Endothelial cell of umbilical vein (primary cell): Measurements from ENCODE around the gene PROCR. TPM values are rescaled to one million over a fixed set of nuclear protein-coding genes. Genes with fewer than 3 reads are reported as not detected.

Source experiments
- BruUV-seq: library from RNA; stranded (reverse); fragments of 400-500 nt; replicated peaks from 2 replicates; lab custom pipeline; 2021; lab: Mats Ljungman, UMichigan
- CTCF ChIA-PET: fragments of 300-600, 350-600 bp; sonication (Branson Sonifier 250); formaldehyde crosslinking; loops from one replicate; lab custom pipeline; 2021; ENCODE audit warnings: antibody characterized with exemption, inconsistent platforms; lab: Charles Lee
- POLR2A ChIA-PET: fragments of 300-600, 350-600 bp; sonication (Branson Sonifier 250); formaldehyde crosslinking; loops from one replicate; lab custom pipeline; 2021; ENCODE audit warnings: antibody characterized with exemption, inconsistent platforms; lab: Charles Lee
- DNase-seq: peaks from one replicate; pipeline ENCODE4 v3.0.0-alpha.2; 2011; ENCODE audit warnings: low read depth, low spot score
- FAIRE-seq: peaks from 2 replicates; lab custom pipeline; 2011; peaks lifted over from hg19 to GRCh38; lab: Jason Lieb, UNC
- H2AFZ ChIP-seq: 2 replicates; pipeline ENCODE4 v1.6.0; 2012; ENCODE audit warnings: low read depth, low read length, control low read depth, inconsistent platforms
- H3K27ac ChIP-seq: 2 replicates; pipeline ENCODE4 v1.5.1; 2011; ENCODE audit warnings: low read depth, mild to moderate bottlenecking, control low read depth, low read length, moderate library complexity; ENCODE audit not compliant: insufficient read depth
- H3K27me3 ChIP-seq, 2 experiments: 2 replicates each; pipeline versions ENCODE4 v1.6.0 to v1.6.1; 2011; ENCODE audit warnings: low read length in 2 of 2, mixed read lengths in 1 of 2; ENCODE audit not compliant: control insufficient read depth in 2 of 2, insufficient read depth in 2 of 2
- H3K36me3 ChIP-seq, 2 experiments: 2 replicates in 1 of 2; 3 replicates in 1 of 2; pipeline ENCODE4 v1.5.1; 2011; ENCODE audit warnings: low read length in 2 of 2, mild to moderate bottlenecking in 1 of 2, moderate library complexity in 1 of 2; ENCODE audit not compliant: control insufficient read depth in 2 of 2, insufficient read depth in 2 of 2; ENCODE audit errors: extremely low read depth in 1 of 2
- H3K4me1 ChIP-seq: 3 replicates; pipeline ENCODE4 v1.5.1; 2011; ENCODE audit warnings: mild to moderate bottlenecking, low read length; ENCODE audit not compliant: control insufficient read depth, insufficient read depth; ENCODE audit errors: extremely low read depth
- H3K4me2 ChIP-seq: 2 replicates; pipeline ENCODE4 v1.6.1; 2011; ENCODE audit warnings: low read length, control low read depth, mixed read lengths; ENCODE audit not compliant: insufficient read depth
- H3K4me3 ChIP-seq, 3 experiments: fragments of 200-600 bp in 1 of 3; sonication (generic), shearing (Covaris generic) in 1 of 3; replicated peaks in 1 of 3; 2 replicates each; pipeline ENCODE4 v1.5.1; 2011 to 2016; ENCODE audit warnings: control low read depth in 3 of 3, low read length in 3 of 3, mild to moderate bottlenecking in 2 of 3, inconsistent platforms in 1 of 3, low read depth in 1 of 3, moderate library complexity in 1 of 3; ENCODE audit not compliant: insufficient read depth in 1 of 3
- H3K79me2 ChIP-seq: 2 replicates; pipeline ENCODE4 v1.6.0; 2012; ENCODE audit warnings: low read length, inconsistent platforms; ENCODE audit not compliant: control insufficient read depth, insufficient read depth
- H3K9ac ChIP-seq: replicated peaks from 2 replicates; pipeline ENCODE3; 2011; ENCODE audit warnings: low read length, control low read depth; ENCODE audit not compliant: insufficient read depth; ENCODE audit errors: extremely low read depth
- H3K9me1 ChIP-seq: replicated peaks from 3 replicates; pipeline ENCODE4 v1.6.0; 2011; ENCODE audit warnings: mild to moderate bottlenecking, low read length; ENCODE audit not compliant: control insufficient read depth, insufficient read depth; ENCODE audit errors: extremely low read depth
- H3K9me3 ChIP-seq: replicated peaks from 2 replicates; pipeline ENCODE4 v1.5.1; 2012; ENCODE audit warnings: low read length, inconsistent platforms; ENCODE audit not compliant: control insufficient read depth, insufficient read depth
- H4K20me1 ChIP-seq: replicated peaks from 2 replicates; pipeline ENCODE3; 2011; ENCODE audit warnings: mild to moderate bottlenecking, low read length; ENCODE audit not compliant: control insufficient read depth, insufficient read depth; ENCODE audit errors: extremely low read depth
- EZH2 ChIP-seq: IDR thresholded peaks from 2 replicates; pipeline ENCODE4 v1.6.1; 2012; ENCODE audit warnings: borderline replicate concordance, low read depth, mild to moderate bottlenecking, moderate library complexity, low read length, inconsistent platforms; ENCODE audit not compliant: severe bottlenecking
- FOS ChIP-seq: IDR thresholded peaks from 2 replicates; pipeline ENCODE4 v1.6.1; 2011; ENCODE audit warnings: mild to moderate bottlenecking, low read length, moderate library complexity, borderline replicate concordance; ENCODE audit not compliant: insufficient read depth
- GATA2 ChIP-seq: IDR thresholded peaks from 2 replicates; pipeline ENCODE4 v1.7.0; 2011; ENCODE audit warnings: low read depth, mild to moderate bottlenecking, moderate library complexity, mixed read lengths, low read length; ENCODE audit not compliant: insufficient read length, insufficient read depth
- JUN ChIP-seq: IDR thresholded peaks from 2 replicates; pipeline ENCODE4 v1.6.1; 2011; ENCODE audit warnings: borderline replicate concordance, low read depth; ENCODE audit not compliant: insufficient read length, insufficient read depth
- MYC ChIP-seq: IDR thresholded peaks from one replicate; pipeline ENCODE4 v1.6.1; 2011; ENCODE audit warnings: mild to moderate bottlenecking, low read depth, low read length
- POLR2A ChIP-seq: IDR thresholded peaks from 2 replicates; pipeline ENCODE4 v1.6.1; 2012; ENCODE audit warnings: low read depth, mild to moderate bottlenecking, control low read depth, low read length
- POLR2AphosphoS5 ChIP-seq: IDR thresholded peaks from 2 replicates; pipeline ENCODE4 v1.6.1; 2012; ENCODE audit warnings: low read depth, mild to moderate bottlenecking, control low read depth, low read length, moderate library complexity; ENCODE audit not compliant: insufficient read depth
- dilution Hi-C: fragments of 300-500 bp; cut with MboI; formaldehyde crosslinking; loops from one replicate; pipeline ENCODE4 v1.15.0; 2019; ENCODE audit warnings: low sequenced_read_pairs; ENCODE audit not compliant: extremely low pct_ligation_motif_present
- intact Hi-C: fragments of 100-400 bp; cut with micrococcal nuclease; formaldehyde crosslinking; loops from one replicate; pipeline ENCODE4 v1.10.0; 2022
- polyA plus RNA-seq, 4 experiments: library from polyadenylated mRNA; depleted of rRNA in 3 of 4; stranded (reverse) in 3 of 4; unstranded in 1 of 4; fragments of >200 nt; gene quantifications; 2 replicates each; pipeline versions ENCODE4 v1.2.1 to v1.2.3, GENCODE V29; 2011 to 2012; ENCODE audit warnings: missing spikeins in 1 of 4
- total RNA-seq: library from RNA; stranded (reverse); gene quantifications from 2 replicates; pipeline ENCODE4 v1.2.3, GENCODE V29; 2021
- TF ChIP-seq, protein P1 (sequence below): IDR thresholded peaks from 2 replicates; pipeline ENCODE4 v1.6.1; 2011; ENCODE audit not compliant: insufficient read depth, insufficient read length
- TF ChIP-seq, protein P2 (sequence below), 2 donors: IDR thresholded peaks; 1 replicate in 1 of 2; 2 replicates in 1 of 2; pipeline ENCODE4 v1.5.1; 2011; ENCODE audit warnings: low read length in 2 of 2, mild to moderate bottlenecking in 2 of 2, moderate library complexity in 2 of 2, control low read depth in 1 of 2, inconsistent platforms in 1 of 2, low read depth in 1 of 2; ENCODE audit not compliant: insufficient read depth in 1 of 2; ENCODE audit errors: extremely low read depth in 1 of 2

Gene PROCR
- total and polyA plus RNA-seq, 2 donors (not counting 3 experiments of a cell fraction or from before 2014, with no cell fraction given), result 251 to 376 TPM

- BruUV-seq, result no TSS peak
- ChIA-PET CTCF (interaction anchor here (0.7 kb wide), 1 partner anchor 35 kb away, joined by 3 read pairs; no protein-coding TSS in a partner anchor), POLR2A (no interaction called here)
- Histone ChIP-seq H3K4me2 (peak overlapping the region; percentile 39), H3K4me3 (no peak overlapping the region), H3K36me3 (peaks cover 6 to 7% of the 10 kb centered on the region in 2 experiments), H3K27me3 (no peaks in the 10 kb centered on the region), H3K9me1 (no peaks in the 10 kb centered on the region), H3K79me2 (peaks cover 38% of the 10 kb centered on the region), H2AFZ (no peak overlapping the region), H3K9me3 (no peaks in the 10 kb centered on the region), H4K20me1 (no peaks in the 10 kb centered on the region), H3K4me1 (peaks cover 40% of the 10 kb centered on the region), H3K9ac (no peak overlapping the region), H3K27ac (peak overlapping the region; percentile 32)
- dilution Hi-C loops (no loop called here), intact Hi-C loops (loop anchor here (1.0 to 5.0 kb wide), 3 partner anchors 24 to 446 kb away; partner anchors contain the start of genes EDEM2 and SPAG4)
- no peak for FAIRE-seq
- TF ChIP-seq JUN (no peak), EZH2 (no peak), POLR2A (no peak), FOS (no peak), GATA2 (no peak), POLR2AphosphoS5 (no peak), MYC (no peak)
- TF ChIP-seq, protein P1, sequence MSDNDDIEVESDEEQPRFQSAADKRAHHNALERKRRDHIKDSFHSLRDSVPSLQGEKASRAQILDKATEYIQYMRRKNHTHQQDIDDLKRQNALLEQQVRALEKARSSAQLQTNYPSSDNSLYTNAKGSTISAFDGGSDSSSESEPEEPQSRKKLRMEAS, result no peak
- TF ChIP-seq, protein P2, sequence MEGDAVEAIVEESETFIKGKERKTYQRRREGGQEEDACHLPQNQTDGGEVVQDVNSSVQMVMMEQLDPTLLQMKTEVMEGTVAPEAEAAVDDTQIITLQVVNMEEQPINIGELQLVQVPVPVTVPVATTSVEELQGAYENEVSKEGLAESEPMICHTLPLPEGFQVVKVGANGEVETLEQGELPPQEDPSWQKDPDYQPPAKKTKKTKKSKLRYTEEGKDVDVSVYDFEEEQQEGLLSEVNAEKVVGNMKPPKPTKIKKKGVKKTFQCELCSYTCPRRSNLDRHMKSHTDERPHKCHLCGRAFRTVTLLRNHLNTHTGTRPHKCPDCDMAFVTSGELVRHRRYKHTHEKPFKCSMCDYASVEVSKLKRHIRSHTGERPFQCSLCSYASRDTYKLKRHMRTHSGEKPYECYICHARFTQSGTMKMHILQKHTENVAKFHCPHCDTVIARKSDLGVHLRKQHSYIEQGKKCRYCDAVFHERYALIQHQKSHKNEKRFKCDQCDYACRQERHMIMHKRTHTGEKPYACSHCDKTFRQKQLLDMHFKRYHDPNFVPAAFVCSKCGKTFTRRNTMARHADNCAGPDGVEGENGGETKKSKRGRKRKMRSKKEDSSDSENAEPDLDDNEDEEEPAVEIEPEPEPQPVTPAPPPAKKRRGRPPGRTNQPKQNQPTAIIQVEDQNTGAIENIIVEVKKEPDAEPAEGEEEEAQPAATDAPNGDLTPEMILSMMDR (IDR thresholded peaks at IDR 0.05; ENCODE audit: extremely low read depth in 1 of 2, insufficient read depth in 1 of 2, low read depth in 1 of 2, low read length in 2 of 2), result no peak
- no peak for DNase-seq
Measured at GRCh38 chr20:35171438-35171752, 477 bp upstream of the PROCR start.
